SIG-M5 (cell line): ENCODE results near the gene COL23A1.
"Not testable (repeated sequence)": the region's sequence is repeated elsewhere in the genome, so short reads cannot be mapped to it uniquely, and the experiment has no call there.

Source experiments
- DNase-seq: peaks from one replicate; lab custom pipeline; 2025; lab: John Stamatoyannopoulos, UW

COL23A1 gene

GRCh38 chr5:178264044-178264443 lies 326.1 kb downstream of the COL23A1 start:
- DNase-seq, result no peak

- no peak for DNase-seq
Observed at GRCh38 chr5:178261666-178262600, 328.3 kb downstream of the COL23A1 start.

GRCh38 chr5:178259623-178260536 lies 330.3 kb downstream of the COL23A1 start:
- no peak for DNase-seq

- DNase-seq, result no peak
Observed at GRCh38 chr5:178257650-178258049, 332.5 kb downstream of the COL23A1 start.

- DNase-seq, result no peak
Observed at GRCh38 chr5:178256746-178257145, 333.4 kb downstream of the COL23A1 start.

GRCh38 chr5:178253632-178254031 lies 336.6 kb downstream of the COL23A1 start:
- not testable (repeated sequence) for DNase-seq

GRCh38 chr5:178252258-178252657 lies 337.9 kb downstream of the COL23A1 start:
- no peak for DNase-seq

GRCh38 chr5:178250263-178250662 lies 339.9 kb downstream of the COL23A1 start:
- DNase-seq, result no peak

GRCh38 chr5:178249191-178249989 lies 340.8 kb downstream of the COL23A1 start:
- no peak for DNase-seq

GRCh38 chr5:178248750-178249149 lies 341.4 kb downstream of the COL23A1 start:
- no peak for DNase-seq

- DNase-seq, result no peak
Observed at GRCh38 chr5:178247481-178248456, 342.4 kb downstream of the COL23A1 start.

GRCh38 chr5:178246624-178247279 lies 343.4 kb downstream of the COL23A1 start:
- DNase-seq, result no peak

GRCh38 chr5:178245389-178245788 lies 344.8 kb downstream of the COL23A1 start:
- DNase-seq, result no peak

- DNase-seq, result no peak
Observed at GRCh38 chr5:178244576-178244975, 345.6 kb downstream of the COL23A1 start.

- DNase-seq, result no peak
Observed at GRCh38 chr5:178242416-178242815, 347.8 kb downstream of the COL23A1 start.

GRCh38 chr5:178241688-178242231 lies 348.4 kb downstream of the COL23A1 start:
- no peak for DNase-seq

GRCh38 chr5:178241231-178241663 lies 348.9 kb downstream of the COL23A1 start:
- DNase-seq, result no peak

GRCh38 chr5:178240766-178241165 lies 349.4 kb downstream of the COL23A1 start:
- DNase-seq, result no peak

GRCh38 chr5:178240341-178240741 lies 349.9 kb downstream of the COL23A1 start:
- DNase-seq, result no peak
